HEK293 (cell line): ENCODE results near the gene PAXX.

ENCODE experiments used
- CTCF ChIA-PET: fragments of 350-600 bp; formaldehyde crosslinking; extraction: SDS; loops from one replicate; lab custom pipeline; 2021; ENCODE audit warnings: antibody characterized with exemption; lab: Yijun Ruan, JAX
- POLR2A ChIA-PET: fragments of 300-600 bp; formaldehyde crosslinking; extraction: SDS; loops from one replicate; lab custom pipeline; 2020; ENCODE audit warnings: antibody characterized with exemption, inconsistent platforms; lab: Yijun Ruan, JAX
- H3K27ac ChIP-seq: fragments of 200-500 bp; sonication (Bioruptor generic); 2 replicates; pipeline ENCODE4 v1.5.1; 2014; ENCODE audit warnings: low read depth, low read length, control low read depth, inconsistent platforms; ENCODE audit errors: extremely low read depth
- H3K36me3 ChIP-seq, 2 experiments: fragments of 200-500 bp in 1 of 2; sonication (Bioruptor generic) in 1 of 2; 1 replicate in 1 of 2; 2 replicates in 1 of 2; pipeline ENCODE4 v1.5.1; 2014 to 2017; ENCODE audit warnings: inconsistent platforms in 2 of 2, low read length in 2 of 2; ENCODE audit not compliant: control insufficient read depth in 2 of 2, insufficient read depth in 1 of 2
- H3K4me1 ChIP-seq: fragments of 200-500 bp; sonication (Bioruptor generic); 2 replicates; pipeline ENCODE4 v1.5.1; 2014; ENCODE audit warnings: mild to moderate bottlenecking, low read length, inconsistent platforms; ENCODE audit not compliant: control insufficient read depth, insufficient read depth
- H3K4me3 ChIP-seq: 2 replicates; pipeline ENCODE4 v1.5.1; 2011; ENCODE audit warnings: low read depth, mild to moderate bottlenecking, control low read depth, low read length, moderate library complexity
- H3K9me3 ChIP-seq: fragments of 200-500 bp; sonication (Bioruptor generic); 2 replicates; pipeline ENCODE4 v1.5.1; 2014; ENCODE audit warnings: low read depth, low read length, inconsistent platforms; ENCODE audit not compliant: control insufficient read depth, insufficient read depth
- EGR2 ChIP-seq: fragments of 450-650 bp; formaldehyde crosslinking; IDR thresholded peaks from 2 replicates; pipeline ENCODE4 v1.5.1; 2016; ENCODE audit warnings: low read depth, missing biosample characterization, missing genetic modification characterization
- GLIS2 ChIP-seq: fragments of 450-650 bp; formaldehyde crosslinking; IDR thresholded peaks from 2 replicates; pipeline ENCODE4 v1.5.1; 2016; ENCODE audit warnings: missing biosample characterization, missing genetic modification characterization
- HIC1 ChIP-seq: fragments of 450-650 bp; formaldehyde crosslinking; IDR thresholded peaks from 2 replicates; pipeline ENCODE4 v1.5.1; 2016; ENCODE audit warnings: missing biosample characterization, missing genetic modification characterization
- KLF1 ChIP-seq: fragments of 450-650 bp; formaldehyde crosslinking; IDR thresholded peaks from 2 replicates; pipeline ENCODE4 v1.5.1; 2016; ENCODE audit warnings: missing biosample characterization, missing genetic modification characterization
- KLF8 ChIP-seq: fragments of 450-650 bp; formaldehyde crosslinking; IDR thresholded peaks from 2 replicates; pipeline ENCODE4 v1.5.1; 2016; ENCODE audit warnings: missing biosample characterization, missing genetic modification characterization
- KLF9 ChIP-seq: fragments of 450-650 bp; formaldehyde crosslinking; IDR thresholded peaks from 2 replicates; pipeline ENCODE4 v1.5.1; 2016; ENCODE audit warnings: missing biosample characterization, missing genetic modification characterization, low read depth
- SP7 ChIP-seq: fragments of 450-650 bp; formaldehyde crosslinking; IDR thresholded peaks from 2 replicates; pipeline ENCODE4 v1.5.1; 2016; ENCODE audit warnings: missing biosample characterization, missing genetic modification characterization
- TSHZ1 ChIP-seq: fragments of 450-650 bp; formaldehyde crosslinking; IDR thresholded peaks from 2 replicates; pipeline ENCODE4 v1.5.1; 2016; ENCODE audit warnings: missing biosample characterization, missing genetic modification characterization, borderline replicate concordance
- YY2 ChIP-seq: fragments of 450-650 bp; formaldehyde crosslinking; IDR thresholded peaks from 2 replicates; pipeline ENCODE4 v1.5.1; 2016; ENCODE audit warnings: missing biosample characterization, missing genetic modification characterization
- ZFHX2 ChIP-seq: fragments of 450-650 bp; formaldehyde crosslinking; conservative IDR thresholded peaks from 2 replicates; pipeline ENCODE4 v1.5.1; 2016; ENCODE audit warnings: missing biosample characterization, missing genetic modification characterization
- ZFP37 ChIP-seq: fragments of 450-650 bp; formaldehyde crosslinking; IDR thresholded peaks from 2 replicates; pipeline ENCODE4 v1.5.1; 2016; ENCODE audit warnings: missing biosample characterization, missing genetic modification characterization
- ZFP69B ChIP-seq: fragments of 450-650 bp; formaldehyde crosslinking; IDR thresholded peaks from 2 replicates; pipeline ENCODE4 v1.5.1; 2016; ENCODE audit warnings: missing biosample characterization, missing genetic modification characterization
- ZNF10 ChIP-seq: fragments of 450-650 bp; formaldehyde crosslinking; IDR thresholded peaks from 2 replicates; pipeline ENCODE4 v1.5.1; 2017; ENCODE audit warnings: missing biosample characterization, missing genetic modification characterization
- ZNF175 ChIP-seq: fragments of 450-650 bp; formaldehyde crosslinking; IDR thresholded peaks from 2 replicates; pipeline ENCODE4 v1.5.1; 2016; ENCODE audit warnings: missing biosample characterization, missing genetic modification characterization
- ZNF394 ChIP-seq: fragments of 450-650 bp; formaldehyde crosslinking; IDR thresholded peaks from 2 replicates; pipeline ENCODE4 v1.5.1; 2016; ENCODE audit warnings: missing biosample characterization, missing genetic modification characterization, mild to moderate bottlenecking, moderate library complexity, borderline replicate concordance
- ZNF610 ChIP-seq: fragments of 450-650 bp; formaldehyde crosslinking; IDR thresholded peaks from 2 replicates; pipeline ENCODE4 v1.5.1; 2016; ENCODE audit warnings: missing biosample characterization, missing genetic modification characterization, borderline replicate concordance
- ZSCAN23 ChIP-seq: fragments of 450-650 bp; formaldehyde crosslinking; IDR thresholded peaks from 2 replicates; pipeline ENCODE4 v1.5.1; 2016; ENCODE audit warnings: missing biosample characterization, missing genetic modification characterization
- TF ChIP-seq, protein P1 (sequence below): fragments of 450-650 bp; formaldehyde crosslinking; IDR thresholded peaks from 2 replicates; pipeline ENCODE4 v1.5.1; 2016; ENCODE audit warnings: missing biosample characterization, missing genetic modification characterization
- TF ChIP-seq, protein P2 (sequence below): fragments of 450-650 bp; formaldehyde crosslinking; IDR thresholded peaks from 2 replicates; pipeline ENCODE4 v1.5.1; 2016; ENCODE audit warnings: missing biosample characterization, missing genetic modification characterization

PAXX gene

DNA sequence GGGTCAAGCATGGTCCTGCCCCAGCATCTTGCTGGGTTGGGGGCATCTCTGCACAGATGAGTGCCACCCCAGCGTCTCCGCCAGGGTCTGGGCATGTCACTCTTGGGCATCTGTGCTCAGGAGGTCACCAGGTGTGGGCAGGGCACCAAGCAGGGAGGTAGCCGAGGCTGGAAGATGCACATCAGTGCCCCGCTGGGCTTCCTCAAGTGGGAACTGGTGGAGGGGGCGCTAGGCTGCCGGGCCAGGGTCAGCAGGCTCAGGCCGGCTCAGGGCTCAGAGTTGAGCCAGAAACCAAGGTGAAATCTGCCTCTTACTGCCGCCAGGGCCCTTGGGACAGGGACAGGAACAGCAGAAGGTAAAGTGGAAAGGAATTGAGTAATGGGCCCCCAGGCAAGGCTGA lies 43.7 kb downstream of the PAXX start (continued):
- TF ChIP-seq, protein P1, sequence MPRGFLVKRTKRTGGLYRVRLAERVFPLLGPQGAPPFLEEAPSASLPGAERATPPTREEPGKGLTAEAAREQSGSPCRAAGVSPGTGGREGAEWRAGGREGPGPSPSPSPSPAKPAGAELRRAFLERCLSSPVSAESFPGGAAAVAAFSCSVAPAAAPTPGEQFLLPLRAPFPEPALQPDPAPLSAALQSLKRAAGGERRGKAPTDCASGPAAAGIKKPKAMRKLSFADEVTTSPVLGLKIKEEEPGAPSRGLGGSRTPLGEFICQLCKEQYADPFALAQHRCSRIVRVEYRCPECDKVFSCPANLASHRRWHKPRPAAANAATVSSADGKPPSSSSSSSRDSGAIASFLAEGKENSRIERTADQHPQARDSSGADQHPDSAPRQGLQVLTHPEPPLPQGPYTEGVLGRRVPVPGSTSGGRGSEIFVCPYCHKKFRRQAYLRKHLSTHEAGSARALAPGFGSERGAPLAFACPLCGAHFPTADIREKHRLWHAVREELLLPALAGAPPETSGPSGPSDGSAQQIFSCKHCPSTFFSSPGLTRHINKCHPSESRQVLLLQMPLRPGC (tag by site-specific recombination), result no peak
- TF ChIP-seq ZFP37 (no peak), ZNF175 (tag by site-specific recombination) (no peak), HIC1 (peak; percentile 33; the same call in 1 of the 2 replicates), GLIS2 (tag by site-specific recombination) (peak; percentile 40; the same call in 1 of the 2 replicates)

DNA sequence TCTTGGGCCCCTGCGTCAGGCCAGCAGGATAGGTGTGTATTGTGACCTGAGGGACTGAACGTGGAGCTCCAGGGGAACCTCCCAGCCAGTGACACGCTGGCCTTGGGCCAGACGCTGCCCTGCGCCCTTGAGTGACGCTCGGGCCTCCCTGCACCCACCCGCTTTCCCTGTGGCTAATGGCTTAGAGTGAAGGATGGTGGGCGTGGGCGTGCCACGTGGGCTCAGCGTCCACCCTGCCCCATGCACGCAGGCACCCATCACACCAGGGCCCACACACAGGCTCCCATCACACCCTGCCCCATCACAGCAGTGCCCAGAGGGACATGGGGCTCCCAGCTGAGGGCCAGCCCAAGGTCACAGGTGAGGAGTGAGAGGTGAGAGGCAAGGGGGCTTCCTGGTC lies 44.8 kb downstream of the PAXX start:
- H3K27ac ChIP-seq, result no peak overlapping the region
- POLR2A ChIA-PET, result no interaction called here
- TF ChIP-seq ZFP69B (tag by site-specific recombination) (no peak), EGR2 (tag by site-specific recombination) (peak; percentile 90), KLF1 (peak; percentile 99), KLF8 (tag by site-specific recombination) (peak; percentile 15; the same call in 1 of the 2 replicates), KLF9 (peak; percentile 83), YY2 (no peak), SP7 (tag by site-specific recombination) (no peak), ZFHX2 (tag by site-specific recombination) (peak; percentile 95)
- TF ChIP-seq, all 188 proteins: peak for 5
- Histone ChIP-seq H3K36me3 (peaks cover 0 to 30% of the 10 kb centered on the region in 2 experiments; a peak in 1 of 3 replicates), H3K9me3 (no peaks in the 10 kb centered on the region), H3K4me1 (no peaks in the 10 kb centered on the region), H3K4me3 (no peak overlapping the region)
- CTCF ChIA-PET, result interaction anchor here (0.6 to 5.3 kb wide), 15 partner anchors 8 to 895 kb away, joined by 3 to 119 read pairs (median 4); partner anchors contain the start of genes AJM1, C8G, FBXW5 and NPDC1

GRCh38 chr9:137037483-137037882 lies 45.3 kb downstream of the PAXX start:
- H3K4me3 ChIP-seq, result no peak overlapping the region
- ChIA-PET POLR2A (no interaction called here), CTCF (interaction anchor here (0.6 to 5.3 kb wide), 11 partner anchors 8 to 895 kb away, joined by 3 to 119 read pairs (median 6); partner anchors contain the start of genes ABCA2, AJM1, C8G and FBXW5)
- no peaks in the 10 kb centered on the region for H3K4me1 ChIP-seq
- peak; percentile 92 for TF ChIP-seq ZNF10
- no peak for TF ChIP-seq ZNF394 (tag by site-specific recombination)
- no peak overlapping the region for H3K27ac ChIP-seq
- no peaks in the 10 kb centered on the region for H3K9me3 ChIP-seq
- peaks cover 0 to 30% of the 10 kb centered on the region in 2 experiments; a peak in 1 of 3 replicates for H3K36me3 ChIP-seq

GRCh38 chr9:137038916-137039315 lies 46.7 kb downstream of the PAXX start:
- no peak overlapping the region for H3K4me3 ChIP-seq
- no peaks in the 10 kb centered on the region for H3K4me1 ChIP-seq
- H3K9me3 ChIP-seq, result no peaks in the 10 kb centered on the region
- CTCF ChIA-PET, result interaction anchor here (1.4 to 2.5 kb wide), 3 partner anchors 10 to 29 kb away, joined by 3 to 24 read pairs (median 5); partner anchors contain the start of gene ABCA2
- H3K27ac ChIP-seq, result no peak overlapping the region
- peaks cover 0 to 30% of the 10 kb centered on the region in 2 experiments; a peak in 1 of 3 replicates for H3K36me3 ChIP-seq
- POLR2A ChIA-PET, result interaction anchor here (0.5 kb wide), 1 partner anchor 23 kb away, joined by 3 read pairs; no protein-coding TSS in a partner anchor
- TF ChIP-seq ZNF610 (no peak), ZSCAN23 (tag by site-specific recombination) (no peak), TSHZ1 (tag by site-specific recombination) (no peak)
- TF ChIP-seq, protein P2, sequence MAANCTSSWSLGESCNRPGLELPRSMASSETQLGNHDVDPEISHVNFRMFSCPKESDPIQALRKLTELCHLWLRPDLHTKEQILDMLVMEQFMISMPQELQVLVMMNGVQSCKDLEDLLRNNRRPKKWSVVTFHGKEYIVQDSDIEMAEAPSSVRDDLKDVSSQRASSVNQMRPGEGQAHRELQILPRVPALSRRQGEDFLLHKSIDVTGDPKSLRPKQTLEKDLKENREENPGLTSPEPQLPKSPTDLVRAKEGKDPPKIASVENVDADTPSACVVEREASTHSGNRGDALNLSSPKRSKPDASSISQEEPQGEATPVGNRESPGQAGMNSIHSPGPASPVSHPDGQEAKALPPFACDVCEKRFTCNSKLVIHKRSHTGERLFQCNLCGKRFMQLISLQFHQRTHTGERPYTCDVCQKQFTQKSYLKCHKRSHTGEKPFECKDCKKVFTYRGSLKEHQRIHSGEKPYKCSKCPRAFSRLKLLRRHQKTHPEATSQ, result no peak
